ENCODE results near the gene SPON1.

DNA sequence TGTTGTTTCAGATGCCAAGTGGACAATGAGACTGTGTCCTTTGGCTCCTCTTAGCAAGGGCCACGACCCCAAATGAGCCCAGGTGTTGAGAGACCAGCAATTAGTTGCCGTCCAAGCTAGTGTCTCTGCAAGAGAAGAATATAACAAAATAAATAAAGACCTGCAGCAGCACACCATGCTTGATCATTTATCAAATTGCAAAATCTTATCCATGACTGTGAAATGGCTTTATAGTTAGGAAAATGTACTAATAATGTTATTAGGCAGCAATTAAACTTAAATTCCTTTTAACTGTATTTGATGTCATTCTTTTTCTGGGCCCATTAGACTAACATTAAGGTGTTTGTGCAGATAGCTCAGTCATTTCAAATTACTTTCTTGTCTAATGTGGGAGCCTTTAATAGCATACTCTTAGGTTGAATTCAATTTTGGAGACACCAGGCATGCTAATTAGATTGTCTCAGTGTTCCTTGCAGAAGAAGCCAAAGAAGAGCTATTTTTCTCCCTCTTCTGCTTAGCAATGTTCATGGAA lies 220.4 kb downstream of the SPON1 start:
- TF ChIP-seq, protein P1, sequence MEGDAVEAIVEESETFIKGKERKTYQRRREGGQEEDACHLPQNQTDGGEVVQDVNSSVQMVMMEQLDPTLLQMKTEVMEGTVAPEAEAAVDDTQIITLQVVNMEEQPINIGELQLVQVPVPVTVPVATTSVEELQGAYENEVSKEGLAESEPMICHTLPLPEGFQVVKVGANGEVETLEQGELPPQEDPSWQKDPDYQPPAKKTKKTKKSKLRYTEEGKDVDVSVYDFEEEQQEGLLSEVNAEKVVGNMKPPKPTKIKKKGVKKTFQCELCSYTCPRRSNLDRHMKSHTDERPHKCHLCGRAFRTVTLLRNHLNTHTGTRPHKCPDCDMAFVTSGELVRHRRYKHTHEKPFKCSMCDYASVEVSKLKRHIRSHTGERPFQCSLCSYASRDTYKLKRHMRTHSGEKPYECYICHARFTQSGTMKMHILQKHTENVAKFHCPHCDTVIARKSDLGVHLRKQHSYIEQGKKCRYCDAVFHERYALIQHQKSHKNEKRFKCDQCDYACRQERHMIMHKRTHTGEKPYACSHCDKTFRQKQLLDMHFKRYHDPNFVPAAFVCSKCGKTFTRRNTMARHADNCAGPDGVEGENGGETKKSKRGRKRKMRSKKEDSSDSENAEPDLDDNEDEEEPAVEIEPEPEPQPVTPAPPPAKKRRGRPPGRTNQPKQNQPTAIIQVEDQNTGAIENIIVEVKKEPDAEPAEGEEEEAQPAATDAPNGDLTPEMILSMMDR (IDR thresholded peaks at IDR 0.05; ENCODE audit: low read depth, low read length, missing input control) = no peak
- no peak for TF ChIP-seq RAD21 (IDR thresholded peaks at IDR 0.05)
